ENCODE results near the gene SOX5. TPM values are rescaled to one million over a fixed set of nuclear protein-coding genes. Genes with fewer than 3 reads are reported as not detected.

SOX5 gene
- total and polyA plus RNA-seq, 9 of the 15 experiments (the other 6 are each of a cell fraction or from before 2014, with no cell fraction given), result 8.3 to 16.5 (median 11.9) TPM

GRCh38 chr12:23542187-23542586, 407.3 kb downstream of the SOX5 start (continued):
- TF ChIP-seq ZBTB40 (IDR thresholded peaks at IDR 0.05), result peak; percentile 71
- no peak for TF ChIP-seq ZBTB40 (CRISPR knock-in tag; IDR thresholded peaks at IDR 0.05)
- no peak for TF ChIP-seq STAT5A (IDR thresholded peaks at IDR 0.05; ENCODE audit: borderline replicate concordance, low read length)
- peak; percentile 30; the same call in 1 of the 2 replicates for TF ChIP-seq NFE2 (IDR thresholded peaks at IDR 0.05; ENCODE audit: low read depth)
